Activated gamma-delta T cell (primary cell): Measurements from ENCODE around the gene BCR.
"Not testable (repeated sequence)": the region's sequence is repeated elsewhere in the genome, so short reads cannot be mapped to it uniquely, and the experiment has no call there.

ENCODE experiments used
- DNase-seq: peaks from one replicate; lab custom pipeline; 2025; lab: John Stamatoyannopoulos, UW
- total RNA-seq, 2 donors: gene quantifications; one replicate each; lab custom pipeline; 2026; lab: John Stamatoyannopoulos, UW

Gene BCR
- total RNA-seq: 167 to 175 reads per million in 2 donors

DNA sequence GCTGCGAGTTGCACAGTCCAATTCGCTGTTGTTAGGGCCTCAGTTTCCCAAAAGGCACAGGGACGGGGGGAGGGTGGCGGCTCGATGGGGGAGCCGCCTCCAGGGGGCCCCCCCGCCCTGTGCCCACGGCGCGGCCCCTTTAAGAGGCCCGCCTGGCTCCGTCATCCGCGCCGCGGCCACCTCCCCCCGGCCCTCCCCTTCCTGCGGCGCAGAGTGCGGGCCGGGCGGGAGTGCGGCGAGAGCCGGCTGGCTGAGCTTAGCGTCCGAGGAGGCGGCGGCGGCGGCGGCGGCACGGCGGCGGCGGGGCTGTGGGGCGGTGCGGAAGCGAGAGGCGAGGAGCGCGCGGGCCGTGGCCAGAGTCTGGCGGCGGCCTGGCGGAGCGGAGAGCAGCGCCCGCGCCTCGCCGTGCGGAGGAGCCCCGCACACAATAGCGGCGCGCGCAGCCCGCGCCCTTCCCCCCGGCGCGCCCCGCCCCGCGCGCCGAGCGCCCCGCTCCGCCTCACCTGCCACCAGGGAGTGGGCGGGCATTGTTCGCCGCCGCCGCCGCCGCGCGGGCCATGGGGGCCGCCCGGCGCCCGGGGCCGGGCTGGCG, at the start of gene BCR:
Gene BCR, plus strand, starts transcription at position 209 of the 592 bp plus-strand sequence. CDS start 452 bp downstream, outside the sequence.
- DNase-seq: peak; percentile 66

- DNase-seq: no peak
Observed at GRCh38 chr22:23130697-23131096, 49.6 kb upstream of the BCR start.

DNA sequence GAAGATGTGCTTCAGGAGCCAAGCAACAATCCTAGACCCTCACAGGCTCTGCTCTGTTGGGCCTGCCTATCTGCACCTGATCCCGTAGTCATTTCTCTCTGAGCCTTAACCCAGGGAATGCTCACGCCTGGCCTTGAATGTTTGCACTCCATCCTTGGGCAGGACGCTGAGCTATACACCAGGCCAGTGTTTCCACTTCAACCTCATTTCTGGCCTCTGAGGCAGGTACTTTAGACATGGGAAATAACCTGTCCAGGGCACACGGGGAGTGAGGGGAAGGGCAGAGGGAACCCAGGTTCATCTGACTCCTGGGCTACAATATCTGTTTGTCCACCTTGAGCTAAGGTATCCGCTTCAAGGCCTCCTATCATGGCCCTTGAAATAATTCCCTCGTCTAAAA, 48.4 kb upstream of the BCR start:
- DNase-seq: no peak

DNA sequence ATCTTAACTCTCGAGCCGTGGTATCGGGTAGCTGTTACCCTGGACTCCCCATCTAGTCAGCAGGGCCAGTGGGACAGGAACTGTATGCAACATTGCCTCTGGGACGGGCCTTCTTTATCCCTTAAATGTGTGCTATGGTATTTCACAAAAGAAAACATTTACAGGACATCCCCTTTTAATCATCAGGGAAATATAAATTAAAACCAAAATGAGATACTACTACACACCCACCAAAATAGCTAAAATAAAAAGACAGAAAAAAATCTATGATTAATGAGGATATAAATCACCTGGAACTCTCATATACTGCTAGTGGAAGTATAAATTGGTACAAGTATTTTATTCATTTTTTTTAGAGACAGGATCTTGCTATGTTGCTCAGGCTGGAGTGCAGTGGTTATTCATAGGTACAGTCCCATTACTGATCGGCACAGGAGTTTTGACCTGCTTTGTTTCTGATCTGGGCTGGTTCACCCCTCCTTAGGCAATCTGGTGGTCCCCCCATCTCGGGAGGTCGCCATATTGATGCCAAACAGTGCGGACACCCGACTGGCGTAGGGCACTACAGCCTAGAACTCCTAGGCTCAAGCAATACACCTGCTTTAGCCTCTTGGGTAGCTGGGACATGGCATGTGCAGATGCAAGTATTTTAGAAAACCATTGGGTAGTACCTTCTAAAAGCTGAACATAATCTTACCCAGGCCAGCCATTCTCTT, 47.8 kb upstream of the BCR start:
- no peak for DNase-seq

DNA sequence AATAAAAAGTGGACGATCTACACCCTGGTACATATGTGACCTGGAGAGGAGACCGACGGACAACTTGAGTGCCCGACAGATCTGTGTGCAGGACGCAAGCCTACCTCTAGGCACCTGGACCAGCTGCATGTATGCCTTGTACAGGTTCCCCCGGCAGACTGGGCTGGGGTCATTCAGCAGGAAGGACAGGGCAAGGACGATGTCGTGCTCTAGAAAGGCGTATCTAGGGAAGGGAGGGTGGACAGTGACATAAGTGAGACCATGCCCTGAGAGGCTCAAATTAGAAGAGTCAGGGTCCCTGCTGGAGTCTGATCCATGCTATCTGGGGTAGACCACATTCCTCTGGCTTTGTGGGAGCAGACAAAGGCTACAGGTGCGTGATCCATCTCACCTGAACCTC, 46.4 kb upstream of the BCR start:
- DNase-seq: no peak

DNA sequence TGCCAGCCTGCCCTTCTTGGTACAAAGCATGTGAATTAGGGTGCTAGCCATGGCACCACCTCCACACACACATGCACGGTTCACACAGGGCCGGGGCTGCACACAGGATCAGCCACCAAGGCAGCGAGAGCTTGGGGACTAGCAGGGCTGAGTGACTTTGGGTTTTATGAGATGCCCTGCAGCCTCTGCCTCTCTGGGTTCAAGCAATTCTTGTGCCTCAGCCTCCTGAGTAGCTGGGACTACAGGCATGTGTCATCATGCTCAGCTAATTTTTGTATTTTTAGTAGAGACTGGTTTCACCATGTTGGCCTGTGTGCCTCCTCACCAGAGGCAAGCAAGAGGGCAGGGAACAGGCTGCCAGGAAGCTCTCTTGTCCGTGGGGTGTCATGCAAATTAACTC, 43.3 kb upstream of the BCR start:
- DNase-seq: not testable (repeated sequence)

- no peak for DNase-seq
Observed at GRCh38 chr22:23137468-23137867, 42.8 kb upstream of the BCR start.

GRCh38 chr22:23137905-23138561, 42.3 kb upstream of the BCR start:
- no peak for DNase-seq

- DNase-seq: no peak
Observed at GRCh38 chr22:23138584-23139435, 41.5 kb upstream of the BCR start.

GRCh38 chr22:23140385-23140784, 39.9 kb upstream of the BCR start:
- no peak for DNase-seq

DNA sequence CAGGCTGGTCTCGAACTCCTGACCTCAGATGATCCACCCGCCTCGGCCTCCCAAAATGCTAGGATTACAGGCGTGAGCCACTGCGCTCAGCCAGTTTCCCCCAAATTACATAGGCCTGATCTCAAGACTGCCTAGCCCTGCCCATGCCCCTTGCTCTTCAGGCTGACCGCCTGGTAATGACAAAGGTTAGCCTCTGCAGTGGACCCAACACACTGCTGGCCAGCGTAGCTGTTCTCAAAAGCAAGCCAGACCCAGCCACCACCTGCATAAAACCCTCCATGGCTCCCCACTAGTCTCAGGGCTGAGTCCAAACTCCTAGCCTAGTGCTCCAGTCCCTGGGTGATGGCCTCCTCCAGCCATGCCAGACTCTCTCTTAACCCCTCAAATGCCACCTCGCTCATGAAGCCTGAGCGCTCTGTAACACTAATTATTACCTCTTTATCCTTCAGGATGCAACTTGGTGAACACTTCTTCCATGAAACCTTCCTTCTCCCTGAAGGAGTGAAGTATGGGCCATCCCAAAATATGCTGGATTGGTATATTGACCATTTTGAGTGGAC, 37.7 kb upstream of the BCR start:
- no peak for DNase-seq

GRCh38 chr22:23143119-23143518, 37.2 kb upstream of the BCR start:
- no peak for DNase-seq

GRCh38 chr22:23144432-23144831, 35.9 kb upstream of the BCR start:
- no peak for DNase-seq

DNA sequence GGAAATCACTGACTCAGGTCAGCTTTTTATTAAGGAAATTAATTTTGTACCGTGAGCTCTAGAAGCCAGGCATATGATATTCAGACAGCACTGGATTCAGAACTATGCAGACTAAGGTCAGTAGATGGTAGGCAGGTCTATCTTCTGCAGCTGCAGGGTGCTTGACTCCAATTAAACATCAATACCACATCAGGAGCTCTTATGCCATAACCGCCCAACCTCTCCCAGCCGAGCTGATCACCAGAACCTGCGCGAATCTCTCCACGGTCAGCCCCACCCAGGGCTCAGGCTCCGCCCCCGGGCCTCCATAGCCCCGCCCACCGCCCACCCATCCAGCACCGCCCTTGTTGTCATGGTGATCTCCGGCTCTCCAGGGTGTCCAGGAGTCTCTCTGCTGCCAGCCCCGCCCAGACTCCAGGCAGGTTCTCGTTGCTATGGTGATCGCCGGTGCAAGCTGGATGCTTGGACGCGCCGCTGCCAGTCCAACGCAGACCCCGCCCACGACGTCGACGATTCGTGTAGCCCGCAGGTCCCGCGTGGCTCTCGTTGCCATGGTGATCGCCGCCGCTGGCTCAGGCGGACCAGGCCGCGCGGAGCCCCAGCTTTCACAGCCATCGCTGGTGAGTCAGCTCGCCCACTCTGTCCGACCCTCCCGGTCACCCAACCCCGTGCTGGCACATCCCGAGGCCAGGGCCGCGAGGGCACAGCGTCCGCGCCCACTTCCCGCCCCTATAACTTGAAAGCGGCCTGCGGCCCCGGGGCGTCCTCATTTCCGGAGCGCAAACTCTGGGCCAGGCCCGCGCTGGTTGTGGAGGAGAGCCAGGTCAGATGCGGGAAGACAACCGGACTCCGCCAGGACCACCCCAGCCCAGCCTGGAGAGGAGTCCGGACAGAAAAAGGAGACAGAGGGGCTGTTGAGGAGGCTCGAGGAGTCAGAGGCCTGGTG, 35.1 kb upstream of the BCR start, which contains the start of gene RAB36:
Gene RAB36, plus strand, starts transcription at position 546 of the 946 bp plus-strand sequence. CDS start 1,140 bp downstream, outside the sequence.
- peak; percentile 75 for DNase-seq

DNA sequence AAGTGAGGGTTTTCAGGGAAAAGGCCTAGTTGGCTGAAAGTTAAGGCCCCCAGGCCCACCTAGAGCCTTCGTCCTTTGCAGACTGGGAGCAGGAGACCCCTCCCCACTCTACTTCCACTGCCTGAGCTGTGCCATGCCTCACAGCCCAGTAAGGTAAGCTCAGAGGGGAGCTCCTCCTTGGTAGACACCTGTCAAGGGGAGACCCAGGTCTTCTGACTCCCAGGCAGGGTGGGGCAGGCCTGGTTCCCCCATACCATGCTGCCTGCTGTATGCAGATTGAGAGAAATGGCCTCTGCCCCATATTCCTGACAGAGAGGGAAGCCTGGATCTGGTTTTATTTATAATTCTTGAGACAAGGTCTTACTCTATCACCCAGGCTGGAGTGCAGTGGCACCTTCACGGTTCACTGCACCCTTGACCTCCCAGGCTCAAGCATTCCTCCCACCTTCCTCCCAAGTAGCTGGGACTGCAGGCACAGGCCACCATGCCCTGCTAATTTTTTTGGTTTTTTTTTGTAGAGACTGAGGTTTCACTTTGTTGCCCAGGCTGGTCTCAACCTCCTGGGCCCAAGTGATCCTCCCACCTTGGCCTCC, 34.3 kb upstream of the BCR start:
- DNase-seq: no peak

DNA sequence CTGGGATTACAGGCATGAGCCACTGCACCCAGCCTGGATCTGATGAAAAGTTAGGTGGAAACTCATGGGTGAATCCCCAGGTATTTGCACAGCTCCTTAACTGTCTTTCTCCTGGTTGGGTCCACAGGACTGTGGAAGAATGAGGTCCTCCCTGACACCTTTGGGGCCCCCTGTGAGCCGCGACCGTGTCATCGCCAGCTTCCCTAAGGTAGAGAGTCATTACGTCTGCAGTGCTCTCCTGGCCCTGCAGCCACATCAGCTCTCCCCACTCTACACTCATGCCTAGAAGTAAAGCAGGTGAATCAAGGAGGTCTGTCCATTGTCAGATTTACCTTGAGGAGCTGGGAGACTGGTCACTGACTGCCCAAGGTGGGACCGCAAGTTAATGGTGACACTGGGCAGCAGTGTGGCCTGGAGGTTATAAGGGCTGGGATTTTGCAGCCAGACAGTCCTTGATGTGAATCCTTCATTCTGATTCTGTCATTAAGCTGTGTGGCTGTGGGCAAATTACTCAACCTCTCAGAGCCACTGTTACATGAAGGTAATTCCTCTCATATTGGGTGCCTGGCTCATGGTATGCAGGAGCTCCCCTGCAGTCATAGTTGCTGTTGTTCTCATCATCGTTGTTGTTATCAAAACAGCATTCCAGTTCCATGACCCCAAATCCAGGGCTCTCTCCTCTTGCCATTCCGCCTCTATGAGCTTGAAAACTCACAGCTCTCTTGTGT, 33.7 kb upstream of the BCR start:
- no peak for DNase-seq

DNA sequence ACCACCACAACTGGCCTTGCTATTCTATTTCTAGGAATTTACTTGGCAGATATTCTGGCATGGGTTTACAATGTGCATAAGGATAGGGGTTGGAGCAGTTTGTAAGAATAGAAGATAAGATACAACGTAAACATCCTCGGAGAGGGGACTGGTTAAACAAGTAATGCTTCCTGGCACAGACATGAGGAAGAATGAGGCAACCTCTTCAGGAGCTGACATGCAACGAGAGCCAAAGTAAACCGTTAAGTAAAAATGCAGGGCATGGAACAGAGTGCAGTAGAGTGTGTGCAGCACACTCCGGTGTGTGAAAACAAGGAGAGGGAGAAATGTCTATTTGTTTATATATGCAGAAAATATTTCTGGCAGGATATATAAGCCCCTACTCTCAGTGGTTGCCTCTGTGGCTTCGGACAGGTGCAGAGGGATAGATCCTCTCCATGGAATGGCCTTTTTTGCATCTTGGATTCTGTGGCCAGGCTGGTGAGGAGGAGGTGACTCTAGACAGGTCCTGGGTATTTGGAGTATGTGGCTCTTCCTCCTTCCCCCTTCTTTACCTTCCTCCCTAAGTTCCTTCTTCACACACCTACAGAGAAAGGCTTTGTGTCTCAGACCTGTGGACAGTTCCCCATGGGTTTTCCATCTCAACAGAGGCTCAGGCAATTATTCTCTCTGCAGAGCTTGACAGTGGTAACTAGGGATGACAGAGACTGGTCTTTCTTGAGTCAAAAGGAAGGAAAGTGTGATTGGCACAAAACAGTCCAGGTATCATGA, 32.5 kb upstream of the BCR start:
- no peak for DNase-seq

DNA sequence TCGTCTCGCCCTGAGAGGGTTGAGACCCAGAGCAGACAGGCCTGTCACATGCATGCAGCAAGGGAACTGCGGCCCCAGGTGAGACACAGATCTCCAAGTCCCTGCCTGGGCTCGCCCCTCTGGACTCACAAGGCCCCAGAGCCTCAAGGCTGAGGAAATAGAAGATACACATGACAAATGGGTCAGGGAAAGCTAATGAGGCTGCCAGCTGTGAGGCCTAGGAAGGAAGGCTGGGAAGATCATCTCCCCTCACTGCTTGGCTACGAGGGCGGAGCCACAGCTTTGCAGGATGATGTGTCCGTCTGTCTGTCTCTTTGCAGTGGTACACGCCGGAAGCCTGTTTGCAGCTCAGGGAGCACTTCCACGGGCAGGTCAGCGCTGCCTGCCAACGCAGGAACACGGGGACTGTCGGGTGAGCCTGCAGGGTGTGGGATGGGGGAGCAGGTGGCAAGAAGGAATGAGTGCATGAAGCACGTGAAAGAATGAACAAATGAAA, 30.5 kb upstream of the BCR start:
- no peak for DNase-seq

DNA sequence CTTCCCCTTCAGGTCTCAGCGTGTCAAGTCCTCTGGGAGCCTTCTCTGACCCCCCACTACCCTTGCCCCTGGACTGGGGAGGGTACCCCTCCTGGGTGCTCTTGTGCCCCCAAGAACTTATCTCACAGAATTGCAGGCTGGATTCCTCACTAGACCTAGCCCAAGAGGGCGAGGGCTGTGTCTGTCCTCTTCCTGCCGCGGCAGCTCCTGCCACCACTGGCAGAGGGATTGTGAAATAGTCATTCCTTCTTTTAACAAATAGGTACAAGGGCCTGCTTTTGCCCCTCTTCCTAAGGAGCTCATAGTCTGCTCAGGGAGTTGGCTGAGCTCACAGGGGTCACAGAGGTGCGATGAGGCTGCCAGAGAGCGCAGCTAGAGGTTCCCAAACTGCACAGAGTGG, 29.5 kb upstream of the BCR start:
- no peak for DNase-seq
